ENCODE measurements around the gene CACTIN.

Gene CACTIN

GRCh38 chr19:3627351-3627723 lies 747 bp upstream of the CACTIN start:
- DNase-seq (ENCODE audit: low spot score): no peak

GRCh38 chr19:3625996-3626472 lies 556 bp downstream of the CACTIN start:
- no peak for DNase-seq (ENCODE audit: low spot score)

GRCh38 chr19:3623716-3624115 lies 2.9 kb downstream of the CACTIN start:
- no peak for DNase-seq (ENCODE audit: low spot score)

- DNase-seq (ENCODE audit: low spot score): no peak
Observed at GRCh38 chr19:3622224-3622623, 4.4 kb downstream of the CACTIN start.

GRCh38 chr19:3621689-3622088 lies 4.9 kb downstream of the CACTIN start:
- DNase-seq (ENCODE audit: low spot score): no peak

- DNase-seq (ENCODE audit: low spot score): no peak
Observed at GRCh38 chr19:3620817-3621547, 5.6 kb downstream of the CACTIN start.

- no peak for DNase-seq (ENCODE audit: low spot score)
Observed at GRCh38 chr19:3620145-3620816, 6.3 kb downstream of the CACTIN start.

- DNase-seq (ENCODE audit: low spot score): no peak
Observed at GRCh38 chr19:3619631-3620012, 7.0 kb downstream of the CACTIN start.

GRCh38 chr19:3618811-3619630 lies 7.6 kb downstream of the CACTIN start:
- no peak for DNase-seq (ENCODE audit: low spot score)

- DNase-seq (ENCODE audit: low spot score): peak; percentile 69
Observed at GRCh38 chr19:3618144-3618810, 8.3 kb downstream of the CACTIN start.

GRCh38 chr19:3617463-3617862 lies 9.1 kb downstream of the CACTIN start:
- DNase-seq (ENCODE audit: low spot score): no peak

- no peak for DNase-seq (ENCODE audit: low spot score)
Observed at GRCh38 chr19:3615524-3616135, 11.0 kb downstream of the CACTIN start.

GRCh38 chr19:3614858-3615505 lies 11.6 kb downstream of the CACTIN start:
- no peak for DNase-seq (ENCODE audit: low spot score)

- DNase-seq (ENCODE audit: low spot score): no peak
Observed at GRCh38 chr19:3613818-3614661, 12.6 kb downstream of the CACTIN start.

GRCh38 chr19:3612901-3613741 lies 13.5 kb downstream of the CACTIN start:
- no peak for DNase-seq (ENCODE audit: low spot score)

- no peak for DNase-seq (ENCODE audit: low spot score)
Observed at GRCh38 chr19:3612330-3612729, 14.3 kb downstream of the CACTIN start.

- no peak for DNase-seq (ENCODE audit: low spot score)
Observed at GRCh38 chr19:3611841-3612240, 14.7 kb downstream of the CACTIN start.

- DNase-seq (ENCODE audit: low spot score): no peak
Observed at GRCh38 chr19:3610745-3611717, 15.6 kb downstream of the CACTIN start.
